Measurements from ENCODE around the gene BRSK2. TPM values are rescaled to one million over a fixed set of nuclear protein-coding genes. Genes with fewer than 3 reads are reported as not detected.

Gene BRSK2
- total RNA-seq, 3 donors from 2014 or later (not counting 1 experiment from before 2014, with no cell fraction given): 0.11 to 0.14 TPM; not detected in 1

GRCh38 chr11:1478544-1478943 lies 88.8 kb downstream of the BRSK2 start:
- H3K27me3 Mint-ChIP-seq (ENCODE audit: low read depth in 2 of 2): no peaks in the 10 kb centered on the region
- Histone ChIP-seq H3K27me3 (ENCODE audit: control insufficient read depth, insufficient read depth, low read length) (no peaks in the 10 kb centered on the region), H3K36me3 (ENCODE audit: control insufficient read depth, insufficient read depth, low read length) (peaks cover 65% of the 10 kb centered on the region), H3K4me3 (ENCODE audit: low read length) (no peak overlapping the region), H3K27ac (ENCODE audit: low read length) (no peak overlapping the region), H3K4me1 (ENCODE audit: control insufficient read depth, insufficient read depth, low read length) (no peaks in the 10 kb centered on the region), H3K9me3 (ENCODE audit: control insufficient read depth, insufficient read depth, low read length) (no peaks in the 10 kb centered on the region)
- TF ChIP-seq CTCF (IDR thresholded peaks at IDR 0.05): no peak
- intact Hi-C loops (cut with micrococcal nuclease): no loop called here
- peaks cover 18% of the 10 kb centered on the region for H3K36me3 Mint-ChIP-seq
- ATAC-seq: no peak
- no peak for DNase-seq
- H3K9me3 Mint-ChIP-seq: no peaks in the 10 kb centered on the region
- WGBS (ENCODE audit: insufficient coverage): 70% methylated on average over 8 of the region's 9 CpGs
- peaks cover 5 to 21% of the 10 kb centered on the region in 2 donors for H3K4me1 Mint-ChIP-seq
- peak overlapping the region in 1 of 2 donors; percentile 32 for H3K27ac Mint-ChIP-seq
- no peak overlapping the region for H3K4me3 Mint-ChIP-seq

- intact Hi-C loops (cut with micrococcal nuclease): no loop called here
- no peaks in the 10 kb centered on the region for H3K9me3 ChIP-seq (ENCODE audit: control insufficient read depth, insufficient read depth, low read length)
- Mint-ChIP-seq H3K27me3 (ENCODE audit: low read depth in 2 of 2) (no peaks in the 10 kb centered on the region), H3K4me3 (no peak overlapping the region), H3K36me3 (peaks cover 18% of the 10 kb centered on the region), H3K4me1 (peaks cover 5 to 22% of the 10 kb centered on the region in 2 donors), H3K9me3 (no peaks in the 10 kb centered on the region), H3K27ac (peak overlapping the region in 1 of 2 donors; percentile 32)
- H3K36me3 ChIP-seq (ENCODE audit: control insufficient read depth, insufficient read depth, low read length): peaks cover 62% of the 10 kb centered on the region
- H3K27ac ChIP-seq (ENCODE audit: low read length): no peak overlapping the region
- no peak for ATAC-seq
- WGBS (ENCODE audit: insufficient coverage): 97% methylated on average over 9 of the region's 9 CpGs
- no peak for TF ChIP-seq CTCF (IDR thresholded peaks at IDR 0.05)
- no peaks in the 10 kb centered on the region for H3K4me1 ChIP-seq (ENCODE audit: control insufficient read depth, insufficient read depth, low read length)
- DNase-seq: no peak
- H3K27me3 ChIP-seq (ENCODE audit: control insufficient read depth, insufficient read depth, low read length): no peaks in the 10 kb centered on the region
- no peak overlapping the region for H3K4me3 ChIP-seq (ENCODE audit: low read length)
These were observed 89.4 kb downstream of the BRSK2 start for GRCh38 chr11:1479006-1479677.

- no peak overlapping the region for H3K27ac Mint-ChIP-seq
- peaks cover 18% of the 10 kb centered on the region for H3K36me3 Mint-ChIP-seq
- TF ChIP-seq CTCF (IDR thresholded peaks at IDR 0.05): no peak
- H3K36me3 ChIP-seq (ENCODE audit: control insufficient read depth, insufficient read depth, low read length): peaks cover 57% of the 10 kb centered on the region
- H3K27ac ChIP-seq (ENCODE audit: low read length): no peak overlapping the region
- no peaks in the 10 kb centered on the region for H3K4me1 ChIP-seq (ENCODE audit: control insufficient read depth, insufficient read depth, low read length)
- no peaks in the 10 kb centered on the region for H3K9me3 ChIP-seq (ENCODE audit: control insufficient read depth, insufficient read depth, low read length)
- intact Hi-C loops (cut with micrococcal nuclease): no loop called here
- H3K4me1 Mint-ChIP-seq: peaks cover 7 to 25% of the 10 kb centered on the region in 2 donors
- H3K27me3 ChIP-seq (ENCODE audit: control insufficient read depth, insufficient read depth, low read length): no peaks in the 10 kb centered on the region
- no peaks in the 10 kb centered on the region for H3K9me3 Mint-ChIP-seq
- no peak overlapping the region for H3K4me3 ChIP-seq (ENCODE audit: low read length)
- no peaks in the 10 kb centered on the region for H3K27me3 Mint-ChIP-seq (ENCODE audit: low read depth in 2 of 2)
- ATAC-seq: no peak
- 94% methylated on average over 12 of the region's 12 CpGs for WGBS (ENCODE audit: insufficient coverage)
- DNase-seq: no peak
- no peak overlapping the region for H3K4me3 Mint-ChIP-seq
These were observed 90.0 kb downstream of the BRSK2 start for GRCh38 chr11:1479678-1480118.

GRCh38 chr11:1480191-1480554 lies 90.4 kb downstream of the BRSK2 start:
- peaks cover 12 to 30% of the 10 kb centered on the region in 2 donors for H3K4me1 Mint-ChIP-seq
- no peak overlapping the region for H3K27ac Mint-ChIP-seq
- WGBS (ENCODE audit: insufficient coverage): 88% methylated on average over 13 of the region's 13 CpGs
- intact Hi-C loops (cut with micrococcal nuclease): no loop called here
- no peaks in the 10 kb centered on the region for H3K27me3 ChIP-seq (ENCODE audit: control insufficient read depth, insufficient read depth, low read length)
- no peak for TF ChIP-seq CTCF (IDR thresholded peaks at IDR 0.05)
- no peaks in the 10 kb centered on the region for H3K9me3 Mint-ChIP-seq
- no peak overlapping the region for H3K4me3 Mint-ChIP-seq
- H3K36me3 Mint-ChIP-seq: peaks cover 18% of the 10 kb centered on the region
- peaks cover under 1% of the 10 kb centered on the region for H3K4me1 ChIP-seq (ENCODE audit: control insufficient read depth, insufficient read depth, low read length)
- ATAC-seq (no peak), DNase-seq (no peak)
- no peaks in the 10 kb centered on the region for H3K9me3 ChIP-seq (ENCODE audit: control insufficient read depth, insufficient read depth, low read length)
- H3K36me3 ChIP-seq (ENCODE audit: control insufficient read depth, insufficient read depth, low read length): peaks cover 54% of the 10 kb centered on the region
- no peaks in the 10 kb centered on the region for H3K27me3 Mint-ChIP-seq (ENCODE audit: low read depth in 2 of 2)
- H3K4me3 ChIP-seq (ENCODE audit: low read length): no peak overlapping the region
- H3K27ac ChIP-seq (ENCODE audit: low read length): no peak overlapping the region

All from natural killer cell (primary cell).